Natural killer cell (primary cell): ENCODE data around the gene RNF150. TPM values are rescaled to one million over a fixed set of nuclear protein-coding genes. Genes with fewer than 3 reads are reported as not detected.

ENCODE experiments used
- ATAC-seq, 3 donors: fragments of 150-1000 bp in 2 of 3; fragments of 200-7000 bp in 1 of 3; cut with Tn5 transposase; 1 replicate in 1 of 3; 2 replicates in 2 of 3; pipeline ENCODE4 v1.10.0; 2021; ENCODE audit warnings: mild to moderate bottlenecking in 2 of 3, moderate library complexity in 2 of 3
- DNase-seq, 2 donors: peaks; one replicate each; pipeline versions ENCODE4 v3.0.0 to v3.0.0-alpha.2; 2013 to 2021; ENCODE audit warnings: mixed read lengths in 1 of 2
- H3K27ac ChIP-seq: one replicate; pipeline ENCODE4 v1.5.1; 2013; ENCODE audit warnings: mild to moderate bottlenecking, low read length
- H3K27me3 ChIP-seq: one replicate; pipeline ENCODE4 v1.6.1; 2013; ENCODE audit warnings: low read length; ENCODE audit not compliant: control insufficient read depth, insufficient read depth
- H3K36me3 ChIP-seq: one replicate; pipeline ENCODE4 v1.6.1; 2013; ENCODE audit warnings: low read length; ENCODE audit not compliant: control insufficient read depth, insufficient read depth
- H3K4me1 ChIP-seq: one replicate; pipeline ENCODE4 v1.6.1; 2013; ENCODE audit warnings: low read length; ENCODE audit not compliant: control insufficient read depth, insufficient read depth
- H3K4me3 ChIP-seq: one replicate; pipeline ENCODE4 v1.5.1; 2013; ENCODE audit warnings: low read length
- H3K9me3 ChIP-seq: one replicate; pipeline ENCODE4 v1.6.1; 2013; ENCODE audit warnings: low read length; ENCODE audit not compliant: control insufficient read depth, insufficient read depth
- H3K27ac Mint-ChIP-seq, 2 donors: one replicate each; pipeline ENCODE4 v1.8.0; 2022; ENCODE audit warnings: mild to moderate bottlenecking in 2 of 2, mixed read lengths in 2 of 2, moderate library complexity in 1 of 2
- H3K27me3 Mint-ChIP-seq, 2 donors: one replicate each; pipeline ENCODE4 v1.8.0; 2022; ENCODE audit warnings: low read depth in 2 of 2, mixed read lengths in 2 of 2
- H3K36me3 Mint-ChIP-seq: one replicate; pipeline ENCODE4 v1.8.0; 2022; ENCODE audit warnings: mixed read lengths
- H3K4me1 Mint-ChIP-seq, 2 donors: one replicate each; pipeline ENCODE4 v1.8.0; 2022; ENCODE audit warnings: mixed read lengths in 2 of 2
- H3K4me3 Mint-ChIP-seq: one replicate; pipeline ENCODE4 v1.8.0; 2022; ENCODE audit warnings: mild to moderate bottlenecking, moderate library complexity, mixed read lengths
- H3K9me3 Mint-ChIP-seq, 2 donors: one replicate each; pipeline ENCODE4 v1.8.0; 2022; ENCODE audit warnings: mixed read lengths in 2 of 2
- CTCF ChIP-seq: fragments of 200-600 bp; IDR thresholded peaks from one replicate; pipeline ENCODE4 v1.8.0; 2022; ENCODE audit warnings: antibody characterized with exemption
- WGBS: methylation state at CpG from one replicate; pipeline ENCODE4 v1.1.7; 2013; ENCODE audit warnings: missing lambda C conversion rate; ENCODE audit not compliant: insufficient coverage; 5-methylcytosine and 5-hydroxymethylcytosine counted together
- intact Hi-C: fragments of 100-400 bp; cut with micrococcal nuclease; formaldehyde crosslinking; loops from one replicate; pipeline ENCODE4 v1.14.2; 2022
- total RNA-seq, 4 donors: library from RNA; stranded (reverse); fragments of 120-200 nt in 1 of 4; gene quantifications; one replicate each; pipeline versions ENCODE4 v1.2.3 to v1.2.4, GENCODE V29; 2013 to 2022

RNF150 gene
- total RNA-seq, 3 donors from 2014 or later (not counting 1 experiment from before 2014, with no cell fraction given): 0.09 TPM; not detected in 2

- peak in 1 of 2 donors; percentile 34 for DNase-seq
- Histone ChIP-seq H3K4me1 (no peaks in the 10 kb centered on the region), H3K4me3 (no peak overlapping the region), H3K36me3 (no peaks in the 10 kb centered on the region), H3K27ac (no peak overlapping the region), H3K27me3 (no peaks in the 10 kb centered on the region), H3K9me3 (no peaks in the 10 kb centered on the region)
- no peak for ATAC-seq
- intact Hi-C loops: loop anchor here (2.0 kb wide), 1 partner anchor 490 kb away; no protein-coding TSS in a partner anchor
- Mint-ChIP-seq H3K4me1 (no peaks in the 10 kb centered on the region), H3K27ac (no peak overlapping the region), H3K36me3 (no peaks in the 10 kb centered on the region), H3K27me3 (peaks cover 13 to 16% of the 10 kb centered on the region in 2 donors), H3K4me3 (no peak overlapping the region), H3K9me3 (no peaks in the 10 kb centered on the region)
- TF ChIP-seq CTCF: peak; percentile 46
- WGBS: 2% methylated on average over 4 of the region's 6 CpGs
These were observed 282.1 kb downstream of the RNF150 start for GRCh38 chr4:140851032-140851636.

- WGBS: 89% methylated on average over 1 of the region's 1 CpG
- DNase-seq (no peak), ATAC-seq (no peak)
- no peaks in the 10 kb centered on the region for H3K9me3 ChIP-seq
- no peaks in the 10 kb centered on the region for H3K36me3 ChIP-seq
- no peaks in the 10 kb centered on the region for H3K4me1 ChIP-seq
- H3K4me3 Mint-ChIP-seq: no peak overlapping the region
- H3K9me3 Mint-ChIP-seq: no peaks in the 10 kb centered on the region
- H3K27ac Mint-ChIP-seq: no peak overlapping the region
- intact Hi-C loops: no loop called here
- no peak overlapping the region for H3K27ac ChIP-seq
- peaks cover 11 to 16% of the 10 kb centered on the region in 2 donors for H3K27me3 Mint-ChIP-seq
- H3K4me3 ChIP-seq: no peak overlapping the region
- H3K36me3 Mint-ChIP-seq: no peaks in the 10 kb centered on the region
- H3K4me1 Mint-ChIP-seq: no peaks in the 10 kb centered on the region
- no peaks in the 10 kb centered on the region for H3K27me3 ChIP-seq
- no peak for TF ChIP-seq CTCF
These were observed 283.7 kb downstream of the RNF150 start for GRCh38 chr4:140849526-140849925.

DNA sequence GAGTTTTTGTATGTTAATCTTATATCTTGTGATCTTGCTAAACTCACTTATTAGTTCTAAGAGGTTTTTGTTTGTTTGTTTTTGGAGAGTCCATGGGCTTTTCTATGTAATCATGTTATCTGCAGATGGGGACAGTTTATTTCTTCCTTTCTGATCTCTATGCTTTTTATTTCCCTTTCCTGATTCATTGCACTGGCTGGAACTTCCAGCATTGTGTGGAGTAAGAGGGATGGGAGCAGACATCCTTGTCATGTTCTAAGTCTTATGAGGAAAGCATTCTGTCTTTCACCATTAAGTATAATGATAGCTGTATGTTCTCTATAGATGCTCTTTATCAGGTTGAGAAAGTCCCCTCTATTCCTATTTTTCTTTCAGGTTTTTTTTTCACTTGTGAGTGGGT lies 286.5 kb downstream of the RNF150 start:
- Mint-ChIP-seq H3K27ac (no peak overlapping the region), H3K4me1 (no peaks in the 10 kb centered on the region), H3K36me3 (no peaks in the 10 kb centered on the region), H3K27me3 (peaks cover 11 to 16% of the 10 kb centered on the region in 2 donors), H3K9me3 (no peaks in the 10 kb centered on the region), H3K4me3 (no peak overlapping the region)
- Histone ChIP-seq H3K36me3 (no peaks in the 10 kb centered on the region), H3K27ac (no peak overlapping the region), H3K4me3 (no peak overlapping the region), H3K27me3 (no peaks in the 10 kb centered on the region), H3K9me3 (no peaks in the 10 kb centered on the region), H3K4me1 (no peaks in the 10 kb centered on the region)
- DNase-seq (no peak), ATAC-seq (no peak)
- no peak for TF ChIP-seq CTCF
- intact Hi-C loops: no loop called here

DNA sequence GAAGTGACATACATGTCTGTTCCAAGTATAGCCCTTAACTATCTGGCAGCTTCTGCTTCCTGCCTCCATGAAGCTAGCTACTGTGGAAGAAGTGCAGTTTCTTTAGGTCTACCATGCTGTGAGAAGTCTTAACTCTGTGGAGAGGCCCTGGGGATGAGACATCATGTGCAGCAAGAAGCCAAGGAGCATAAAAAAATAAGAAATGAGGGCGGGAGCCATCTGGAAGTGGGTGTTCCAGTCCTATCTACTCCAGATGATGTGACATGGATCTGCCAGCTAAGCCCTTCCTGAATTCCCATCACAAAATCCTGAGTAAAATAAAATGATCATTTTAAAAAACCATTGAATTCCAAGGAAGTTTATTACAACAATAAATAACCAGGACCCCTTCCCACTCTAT lies 289.2 kb downstream of the RNF150 start:
- no peaks in the 10 kb centered on the region for H3K4me1 ChIP-seq
- WGBS: 75% methylated on average over 1 of the region's 1 CpG
- no peak overlapping the region for H3K4me3 Mint-ChIP-seq

More for the DNA sequence above, 289.2 kb downstream of the RNF150 start:
- H3K27me3 ChIP-seq: no peaks in the 10 kb centered on the region
- Mint-ChIP-seq H3K9me3 (no peaks in the 10 kb centered on the region), H3K27me3 (peaks cover 15% of the 10 kb centered on the region in 2 donors), H3K36me3 (no peaks in the 10 kb centered on the region), H3K4me1 (no peaks in the 10 kb centered on the region), H3K27ac (no peak overlapping the region)
- intact Hi-C loops: no loop called here
- H3K36me3 ChIP-seq: no peaks in the 10 kb centered on the region
- no peak overlapping the region for H3K27ac ChIP-seq
- no peak overlapping the region for H3K4me3 ChIP-seq
- no peak for TF ChIP-seq CTCF
- no peaks in the 10 kb centered on the region for H3K9me3 ChIP-seq
- DNase-seq: no peak
- ATAC-seq: no peak
